Liver (tissue), 3 donors: ENCODE results near the gene CCL28.

ENCODE experiments used
- CTCF ChIP-seq: fragments of 150-350 bp; IDR thresholded peaks from 2 replicates; pipeline ENCODE4 v1.5.1; 2017; ENCODE audit warnings: improper control_type of control experiment, low read depth, low read length; ENCODE audit not compliant: missing input control
- EGR1 ChIP-seq, 2 donors: IDR thresholded peaks; 2 replicates each; pipeline ENCODE4 v1.6.1; 2016 to 2018; ENCODE audit warnings: antibody characterized with exemption in 2 of 2, low read depth in 2 of 2
- HNF4A ChIP-seq, 2 donors: conservative IDR thresholded peaks; 2 replicates each; pipeline ENCODE4 v1.6.1; 2016; ENCODE audit warnings: antibody characterized with exemption in 2 of 2, mild to moderate bottlenecking in 2 of 2
- JUND ChIP-seq, 2 donors: IDR thresholded peaks; 2 replicates each; pipeline ENCODE4 v1.6.1; 2016; ENCODE audit warnings: antibody characterized with exemption in 2 of 2
- MAX ChIP-seq: IDR thresholded peaks from 2 replicates; pipeline ENCODE4 v1.6.1; 2016; ENCODE audit warnings: antibody characterized with exemption
- NR2F2 ChIP-seq: IDR thresholded peaks from 2 replicates; pipeline ENCODE4 v1.6.1; 2016; ENCODE audit warnings: antibody characterized with exemption
- RXRA ChIP-seq, 2 donors: IDR thresholded peaks; 2 replicates each; pipeline ENCODE4 v1.6.1; 2017 to 2018; ENCODE audit warnings: antibody characterized with exemption in 2 of 2, mild to moderate bottlenecking in 1 of 2
- TAF1 ChIP-seq: conservative IDR thresholded peaks from 2 replicates; pipeline ENCODE4 v1.6.1; 2016; ENCODE audit warnings: antibody characterized with exemption, mild to moderate bottlenecking
- YY1 ChIP-seq: IDR thresholded peaks from 2 replicates; pipeline ENCODE4 v1.6.1; 2016; ENCODE audit warnings: antibody characterized with exemption, mild to moderate bottlenecking
- donor health status: healthy.
- donor health status: healthy.

GRCh38 chr5:43412156-43412555 is at the start of gene CCL28:
- no peak for TF ChIP-seq TAF1
- TF ChIP-seq CTCF: no peak
- TF ChIP-seq MAX: no peak
- no peak for TF ChIP-seq HNF4A (conservative IDR thresholded peaks at IDR 0.05)
- TF ChIP-seq EGR1 (IDR thresholded peaks at IDR 0.05; ENCODE audit: low read depth in 2 of 2): no peak
- no peak for TF ChIP-seq RXRA (IDR thresholded peaks at IDR 0.05)
- TF ChIP-seq NR2F2: no peak
- TF ChIP-seq YY1: no peak
- TF ChIP-seq JUND (IDR thresholded peaks at IDR 0.05): no peak
